Measurements from ENCODE around the gene MARCHF10.
"Not testable (repeated sequence)": the region's sequence is repeated elsewhere in the genome, so short reads cannot be mapped to it uniquely, and the experiment has no call there.

MARCHF10 gene

DNA sequence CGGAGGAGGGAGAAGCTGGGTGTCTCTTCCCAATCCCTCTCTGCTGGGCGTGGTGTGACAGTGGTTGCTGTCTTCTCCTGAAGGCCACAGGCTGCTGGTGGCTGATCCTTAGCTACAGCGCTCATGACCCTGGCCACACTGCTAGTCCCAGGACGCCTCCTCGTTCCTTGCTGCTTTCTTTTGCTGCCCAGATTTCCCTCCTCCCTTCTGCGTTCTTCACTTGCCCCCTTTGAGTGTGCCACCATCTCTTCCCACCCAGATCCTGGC lies 90.6 kb downstream of the MARCHF10 start:
- no peak for DNase-seq (ENCODE audit: low read depth)

DNA sequence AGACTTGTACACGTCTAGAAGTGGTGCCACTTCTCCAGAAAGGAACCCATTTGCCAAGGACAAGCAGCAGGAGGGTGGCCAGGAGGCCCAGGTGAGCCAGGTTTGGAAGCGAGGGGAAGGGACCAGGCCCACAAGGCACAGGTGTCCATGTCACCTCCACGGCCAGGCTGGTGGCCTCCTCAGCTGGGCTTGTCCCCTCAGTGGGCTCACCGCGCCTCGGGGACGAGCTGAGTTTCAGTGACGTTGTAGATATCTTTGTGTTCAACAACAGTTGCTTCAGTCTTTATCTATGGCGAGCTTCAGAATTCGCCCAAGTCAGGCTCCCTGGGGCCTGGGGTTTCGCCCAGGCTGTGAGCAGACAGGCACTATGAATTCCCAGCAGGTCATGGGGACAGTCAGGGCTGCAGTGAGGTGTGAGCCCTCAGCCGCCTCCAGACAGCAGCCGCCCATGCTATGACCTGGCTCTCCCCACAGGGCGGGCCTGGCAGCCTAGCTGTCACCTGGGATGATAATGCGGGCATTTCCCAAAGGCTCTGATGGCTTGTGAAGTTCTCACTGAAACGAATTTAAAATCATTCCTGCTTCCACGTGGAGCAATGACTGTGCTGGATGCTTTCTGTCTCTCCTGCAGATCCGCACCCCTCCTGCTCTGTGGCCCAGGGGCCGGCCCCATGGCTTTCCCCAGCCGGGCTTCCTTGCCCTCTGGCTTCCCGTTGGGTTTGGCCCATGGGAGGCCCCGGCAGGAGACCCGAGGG lies 91.1 kb downstream of the MARCHF10 start:
- DNase-seq (ENCODE audit: low read depth): no peak

DNA sequence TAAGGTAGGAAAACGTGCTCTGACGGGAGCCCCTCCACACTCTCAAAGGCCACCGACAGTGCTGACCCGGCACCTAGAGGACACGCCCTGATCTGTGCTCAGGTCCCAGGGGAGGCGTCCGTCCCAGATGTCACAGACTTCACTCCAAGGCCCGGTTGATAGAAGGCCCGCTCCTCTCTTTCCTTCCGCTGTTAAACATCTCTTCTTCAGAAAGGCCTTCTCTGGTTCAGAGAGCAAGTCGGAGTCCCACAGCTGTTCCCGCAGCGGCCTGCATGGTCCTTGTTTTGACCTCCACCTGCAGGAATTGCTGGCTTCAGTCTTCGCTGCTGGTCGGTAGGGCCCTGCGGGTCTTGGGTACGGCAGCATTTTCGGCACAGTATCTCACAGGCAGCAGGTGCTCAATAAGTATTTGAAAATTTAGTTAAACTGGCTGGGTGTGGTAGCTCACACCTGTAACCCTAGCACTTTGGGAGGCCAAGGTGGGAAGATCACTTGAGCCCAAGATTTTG lies 92.2 kb downstream of the MARCHF10 start:
- DNase-seq (ENCODE audit: low read depth): no peak

DNA sequence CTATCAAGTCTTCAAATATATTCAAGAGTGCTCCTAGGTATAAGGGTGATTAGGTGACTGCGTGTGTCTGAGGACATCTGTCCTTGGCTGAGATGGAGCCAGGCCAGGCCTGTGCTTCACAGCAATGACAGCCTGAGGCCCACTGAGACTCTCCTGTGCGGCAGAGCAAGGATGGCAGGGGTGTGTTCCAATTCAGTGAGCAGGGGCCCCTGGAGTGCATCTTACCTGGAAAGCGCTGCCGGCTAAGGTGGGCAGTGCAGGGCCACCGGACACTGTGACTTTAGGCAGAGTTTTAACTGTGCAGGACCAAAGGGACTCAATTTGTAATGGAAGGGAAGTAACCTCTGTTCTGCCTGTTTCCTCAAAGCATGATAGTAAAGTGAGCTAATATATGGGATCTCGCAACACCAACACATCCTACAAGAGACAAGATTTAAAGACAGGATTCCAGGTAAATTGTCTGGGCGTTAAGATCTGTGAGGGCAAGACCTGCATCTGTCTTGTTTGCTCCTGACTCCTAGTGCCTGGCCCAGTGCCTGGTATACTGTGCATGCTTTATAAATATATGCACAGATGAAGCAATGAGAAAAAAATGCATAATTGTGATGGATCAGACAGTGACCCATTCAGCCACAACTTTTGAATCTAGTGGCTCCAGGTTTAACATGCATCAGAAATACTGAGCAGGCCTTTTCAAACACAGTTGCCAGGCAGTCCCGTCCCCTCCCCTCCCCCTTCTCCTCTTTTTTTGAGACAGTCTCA lies 93.9 kb downstream of the MARCHF10 start:
- no peak for DNase-seq (ENCODE audit: low read depth)

DNA sequence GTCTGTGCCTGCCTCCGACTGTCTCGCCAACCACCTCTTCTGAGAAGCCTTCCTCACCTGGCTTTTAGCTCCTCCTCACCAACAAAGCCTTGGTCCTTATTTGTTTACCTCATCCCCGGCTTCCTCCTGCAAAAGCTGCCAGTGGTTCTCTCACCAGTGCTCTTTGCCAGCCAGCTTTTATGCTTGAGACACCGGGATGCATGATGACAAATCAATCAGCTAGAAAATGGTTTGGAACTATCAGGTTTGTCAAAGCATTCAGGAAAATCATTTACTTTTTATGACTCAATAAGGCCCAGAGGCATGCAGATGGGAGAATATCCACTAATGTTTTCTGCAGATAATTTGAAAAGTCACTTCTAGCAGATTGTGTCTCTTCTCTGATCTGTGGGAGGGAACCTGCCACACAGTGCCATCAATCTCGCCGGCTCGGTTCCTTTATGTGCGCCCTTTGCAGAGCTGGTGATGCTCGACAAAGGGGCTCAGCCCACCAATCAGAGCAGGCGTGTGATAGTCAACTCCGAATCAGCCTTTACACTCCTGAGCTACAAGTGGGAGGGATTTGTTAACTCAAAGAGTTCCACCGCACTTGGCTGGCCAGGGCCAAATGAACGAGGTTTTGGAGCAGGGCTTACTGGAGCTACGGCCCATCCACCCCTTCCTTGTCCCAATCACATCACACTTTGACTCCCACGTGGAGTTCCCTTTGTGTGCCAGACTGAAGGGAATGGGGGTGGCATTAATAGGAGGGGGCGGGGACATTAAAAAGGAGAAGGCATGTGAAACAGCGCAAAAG lies 94.8 kb downstream of the MARCHF10 start:
- DNase-seq (ENCODE audit: low read depth): no peak

DNA sequence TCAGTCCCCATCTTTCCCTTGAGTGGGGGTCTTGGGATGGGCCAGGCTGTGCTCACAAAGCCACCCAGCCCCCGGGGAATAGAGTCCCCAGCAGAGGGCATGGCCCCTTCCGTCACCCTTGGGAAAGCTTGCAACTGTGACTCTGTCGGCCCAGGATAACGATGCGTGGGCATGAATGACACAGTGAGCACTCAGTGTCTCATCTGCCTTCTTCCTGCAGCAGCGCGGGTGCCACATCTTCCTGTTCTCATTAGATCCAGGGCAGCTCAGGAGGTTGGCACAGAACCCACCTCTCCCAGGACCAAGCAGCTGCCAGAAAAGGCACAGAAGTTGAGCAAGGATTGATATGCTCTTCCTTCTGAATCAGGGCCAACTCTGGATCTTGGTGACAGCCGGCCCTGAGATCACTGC lies 95.9 kb downstream of the MARCHF10 start:
- DNase-seq (ENCODE audit: low read depth): no peak

DNA sequence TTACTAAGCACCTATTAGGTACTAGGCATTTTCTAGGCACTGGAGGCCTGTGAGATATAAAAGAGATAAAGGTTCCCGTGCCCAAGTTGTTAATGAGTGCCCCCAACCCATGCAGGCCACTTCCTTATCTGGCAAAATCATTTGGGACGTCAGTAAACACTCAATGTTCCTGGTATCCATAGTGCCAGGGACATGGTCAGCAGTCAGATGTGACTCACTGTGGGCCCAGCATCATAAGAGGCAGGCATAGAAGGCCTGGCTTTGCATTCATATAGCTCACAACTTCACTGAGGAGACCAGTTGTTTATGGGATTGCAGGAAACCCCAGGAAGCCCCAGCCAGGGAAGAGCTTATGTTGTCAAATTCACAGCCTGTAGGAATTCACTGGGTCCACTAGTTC lies 99.5 kb downstream of the MARCHF10 start:
- DNase-seq (ENCODE audit: low read depth): no peak

DNA sequence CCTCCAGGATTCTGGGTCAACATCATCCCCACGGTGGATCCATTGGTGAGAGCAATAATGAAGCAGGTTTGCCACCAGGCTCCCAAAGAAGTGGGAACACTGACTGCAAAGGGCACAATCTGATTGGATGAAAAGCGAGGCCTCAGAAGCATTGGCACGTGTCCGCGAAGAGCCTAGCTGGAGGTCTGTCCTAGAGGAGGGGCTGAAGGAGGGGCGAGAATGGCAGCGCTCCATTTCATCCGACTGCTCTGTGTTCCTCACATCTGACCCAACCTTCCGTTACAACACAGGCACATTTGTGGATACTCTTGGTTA lies 100.7 kb downstream of the MARCHF10 start:
- DNase-seq (ENCODE audit: low read depth): no peak

DNA sequence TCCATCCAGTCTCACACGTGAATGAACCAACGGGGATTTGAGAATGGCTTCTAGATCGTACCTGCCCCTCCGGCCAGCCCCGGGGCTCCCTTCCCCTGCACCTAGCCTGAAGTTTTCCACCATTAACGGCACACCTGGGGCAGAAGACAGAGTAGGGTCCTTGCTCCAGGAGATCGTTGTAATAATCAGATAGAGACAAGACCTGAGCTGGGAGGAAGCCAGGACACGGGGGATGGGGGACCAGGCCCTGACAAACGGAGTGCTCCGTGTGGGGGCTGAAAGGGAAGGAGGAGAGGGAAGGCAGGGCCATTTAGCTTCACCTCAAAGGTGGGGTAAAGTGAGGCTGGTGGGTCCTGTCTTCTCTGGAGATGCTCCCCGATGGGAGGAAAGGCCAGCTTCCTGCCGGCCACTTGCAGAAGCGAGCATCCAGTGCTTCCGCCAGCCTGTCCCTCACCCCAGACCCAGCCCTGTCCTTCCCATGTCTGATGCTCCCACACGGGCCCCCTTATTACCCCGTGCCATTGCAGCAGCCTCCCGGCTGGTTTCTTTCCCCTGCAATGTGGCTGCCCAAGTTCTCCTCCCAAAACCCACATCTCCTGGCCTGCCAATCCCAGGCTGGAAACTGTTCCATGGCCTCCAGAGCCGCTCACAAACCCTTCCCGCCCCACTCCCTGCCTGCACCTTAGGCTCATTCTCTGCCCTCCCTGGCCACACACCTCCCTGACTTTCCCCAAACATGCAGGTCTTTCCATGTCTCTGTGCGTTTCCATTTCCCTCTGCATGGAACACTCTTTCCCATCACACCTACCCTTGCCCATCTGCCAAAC lies 101.3 kb downstream of the MARCHF10 start:
- no peak for DNase-seq (ENCODE audit: low read depth)

DNA sequence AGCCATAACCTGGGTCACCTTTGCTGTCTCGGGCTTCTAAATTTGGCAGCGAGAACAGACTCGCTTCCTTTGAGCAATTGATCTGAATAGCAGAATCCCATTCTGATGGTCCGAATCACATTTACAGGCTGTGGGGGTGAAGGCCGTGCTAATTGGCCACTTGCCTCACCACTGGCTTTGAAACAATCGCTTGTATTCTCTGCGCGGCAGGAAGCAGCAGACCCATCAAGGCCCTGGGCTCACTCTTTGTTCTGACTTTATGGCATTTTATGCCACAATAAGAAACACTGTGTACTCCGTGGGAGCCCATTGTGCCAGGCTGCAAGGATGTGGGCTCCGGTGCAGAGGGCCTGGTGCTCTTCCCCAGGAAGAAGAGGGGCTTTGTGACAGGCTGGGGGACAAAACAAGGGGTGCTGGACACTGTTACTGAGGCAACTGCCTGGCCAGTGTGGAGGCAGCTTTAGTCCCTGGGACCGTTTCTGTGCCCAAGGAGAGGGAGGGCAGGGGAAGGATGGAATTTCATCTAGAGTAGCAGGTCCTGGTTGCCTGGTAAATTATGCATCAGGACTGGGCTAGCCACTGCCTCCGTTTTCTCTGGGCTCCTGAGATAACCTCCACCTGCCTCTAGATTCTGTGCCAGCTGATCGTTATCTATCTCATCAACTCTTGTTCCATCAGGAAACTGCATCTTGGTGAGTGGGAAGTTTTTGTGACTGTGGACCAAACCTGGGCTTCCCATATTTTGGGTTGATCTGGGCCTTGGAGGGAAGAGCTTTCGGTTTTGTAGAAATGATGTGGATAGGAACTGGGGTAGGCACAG lies 102.1 kb downstream of the MARCHF10 start:
- no peak for DNase-seq (ENCODE audit: low read depth)

DNA sequence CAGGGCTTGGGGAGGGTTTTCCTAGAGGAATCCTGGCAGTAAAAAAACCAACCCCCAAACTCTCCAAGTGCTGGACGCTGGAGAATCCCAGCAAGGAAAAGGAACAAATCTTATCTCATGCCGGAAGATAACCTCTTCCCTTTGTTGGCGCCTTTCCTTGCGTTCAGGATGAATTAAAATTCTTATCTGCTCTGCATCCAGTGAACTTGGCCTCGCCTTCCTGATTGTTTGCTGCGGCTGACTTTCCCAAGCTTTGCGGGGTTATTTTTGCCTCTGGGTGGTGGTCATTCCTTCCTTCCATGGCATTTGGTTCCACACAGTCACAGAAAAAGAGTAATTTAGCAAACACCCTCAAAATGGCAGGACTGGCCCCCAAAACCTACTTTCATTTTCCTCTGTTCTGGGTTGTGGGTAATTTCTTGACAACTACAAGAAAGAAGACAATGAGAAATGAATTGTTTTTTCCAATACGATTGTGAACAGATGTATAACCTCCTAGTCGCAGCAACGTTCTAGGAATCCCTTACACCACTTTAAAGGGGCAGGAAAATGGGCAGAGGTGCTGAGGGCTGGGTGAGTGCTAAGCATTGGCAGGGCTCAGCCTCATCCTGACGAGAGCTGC lies 102.8 kb downstream of the MARCHF10 start:
- no peak for DNase-seq (ENCODE audit: low read depth)

DNA sequence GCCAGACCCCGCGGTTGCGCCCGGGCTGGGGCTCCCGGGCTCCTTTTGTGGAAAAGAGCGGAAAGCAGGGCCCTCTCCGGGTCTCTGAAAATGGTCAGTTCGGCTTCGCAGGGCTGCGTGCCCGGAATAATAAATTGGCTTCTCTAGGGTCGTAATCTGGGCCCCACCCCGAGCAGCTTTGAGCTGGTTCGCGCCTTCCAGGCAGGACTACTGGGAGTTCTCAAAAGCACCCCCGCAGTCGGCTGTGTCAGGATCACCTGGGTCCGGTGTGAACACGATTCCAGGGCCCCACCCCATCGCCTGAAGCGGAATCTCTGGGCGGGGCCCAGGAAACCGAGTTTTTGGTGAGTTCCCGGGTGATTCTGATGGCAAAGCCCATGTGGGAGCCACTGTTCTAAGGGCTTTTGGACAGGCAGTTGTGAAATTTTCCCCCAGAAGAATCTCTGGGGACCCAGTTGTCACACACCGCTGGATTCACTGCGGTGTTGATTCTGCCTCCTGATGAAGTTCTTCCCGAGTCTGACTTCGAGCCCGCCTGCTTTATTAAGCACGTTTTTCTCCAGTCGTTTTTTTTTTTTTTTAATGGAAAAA lies 103.6 kb downstream of the MARCHF10 start:
- no peak for DNase-seq (ENCODE audit: low read depth)

DNA sequence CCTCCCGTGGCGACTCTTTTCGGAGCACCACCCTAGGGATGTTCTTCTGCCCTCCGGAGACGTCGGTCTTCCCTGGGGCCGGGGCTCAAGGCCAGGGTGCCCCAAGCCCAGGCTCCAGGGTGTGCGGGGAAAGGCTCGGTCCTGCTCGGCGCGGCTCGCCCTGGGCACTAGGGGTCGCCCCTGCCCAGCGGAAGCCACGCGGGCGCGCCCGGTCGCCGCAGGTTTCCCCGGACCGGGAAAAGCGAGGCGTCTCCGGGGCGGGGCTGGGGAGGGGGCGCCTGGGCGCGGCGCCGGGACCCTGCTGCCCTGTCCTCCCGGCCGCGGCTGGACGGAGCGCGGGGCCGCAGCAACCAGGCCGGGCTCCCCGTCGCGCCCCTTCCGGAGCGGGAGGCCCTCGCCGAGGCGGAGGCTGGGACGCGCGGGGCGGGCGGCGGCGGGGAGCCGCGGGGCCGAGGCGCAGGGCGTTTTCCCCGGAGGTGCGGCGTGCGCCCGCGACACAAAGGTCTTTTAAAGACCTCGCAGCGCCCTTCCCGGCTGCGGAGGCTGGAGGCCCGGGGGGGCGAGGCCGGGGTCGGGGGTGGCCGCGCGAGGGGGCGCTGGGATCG lies 104.2 kb downstream of the MARCHF10 start:
- DNase-seq (ENCODE audit: low read depth): no peak

DNA sequence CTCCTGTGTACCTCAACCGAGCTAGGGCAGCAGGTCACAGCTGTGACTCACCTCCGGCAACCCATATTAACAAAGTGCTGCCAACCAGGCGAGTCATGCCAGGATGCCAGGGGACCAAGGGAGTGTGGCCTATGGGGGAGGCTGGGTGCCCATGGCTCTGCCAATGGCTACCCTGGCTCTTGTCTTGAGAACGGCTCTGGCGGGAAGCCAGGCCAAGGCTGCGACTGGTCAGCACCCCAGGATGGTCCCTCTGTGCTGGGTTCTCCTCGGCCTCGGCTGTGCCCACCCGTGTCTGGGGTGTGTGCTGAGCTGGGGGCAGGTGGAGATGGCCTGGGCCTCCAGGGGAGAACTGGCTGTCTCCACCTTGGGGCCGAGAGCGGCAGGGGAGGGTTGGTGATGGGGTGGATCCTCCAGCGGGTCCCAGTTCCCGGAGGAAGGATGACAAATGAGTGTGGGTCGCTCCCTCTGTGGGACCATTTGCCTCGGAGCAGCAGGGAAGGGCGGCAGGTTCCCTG lies 104.8 kb downstream of the MARCHF10 start:
- DNase-seq (ENCODE audit: low read depth): no peak

DNA sequence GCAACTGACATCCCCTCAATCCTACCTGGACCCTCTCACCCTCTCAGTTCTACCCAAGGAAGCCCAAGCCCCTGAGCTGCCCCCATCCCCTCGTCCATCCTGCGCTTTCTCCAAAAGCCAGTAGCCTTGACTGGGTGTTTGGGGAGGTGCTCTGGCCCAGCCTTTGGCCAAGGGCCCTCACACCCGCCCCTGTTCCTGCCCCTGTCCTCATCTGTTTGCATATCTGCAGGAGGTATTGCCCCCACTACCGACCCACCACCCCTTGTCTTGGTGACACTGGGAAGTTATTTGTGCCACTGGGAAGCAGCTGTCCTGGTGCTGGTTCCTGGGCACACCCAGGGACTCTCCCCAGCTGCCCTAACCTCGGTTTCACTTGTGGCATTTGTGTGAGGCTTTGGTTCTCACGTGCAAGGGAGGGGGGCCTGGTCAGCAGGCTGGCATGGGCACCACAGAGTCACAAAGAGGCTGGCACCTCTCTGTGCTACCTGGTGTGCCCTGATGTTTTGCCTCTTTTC lies 105.3 kb downstream of the MARCHF10 start:
- DNase-seq (ENCODE audit: low read depth): no peak

DNA sequence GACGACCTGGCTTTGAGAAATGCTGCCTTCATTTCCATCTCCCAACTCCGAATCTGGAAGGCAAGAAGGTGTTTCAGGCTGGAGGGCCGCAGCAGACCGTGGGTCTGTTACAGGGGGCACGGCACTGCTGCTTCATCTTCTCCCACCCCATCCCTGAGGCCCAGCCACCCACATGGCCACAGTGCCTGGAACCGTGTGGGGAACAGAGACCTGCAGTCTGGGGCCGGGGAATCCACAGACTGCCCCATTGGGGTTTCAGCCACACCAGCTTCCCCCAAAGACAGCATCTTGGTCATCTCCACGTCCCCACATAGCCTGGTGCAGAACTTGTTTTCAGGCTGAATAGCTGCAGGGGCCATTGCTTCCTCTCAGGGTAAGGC lies 106.4 kb downstream of the MARCHF10 start:
- no peak for DNase-seq (ENCODE audit: low read depth)

DNA sequence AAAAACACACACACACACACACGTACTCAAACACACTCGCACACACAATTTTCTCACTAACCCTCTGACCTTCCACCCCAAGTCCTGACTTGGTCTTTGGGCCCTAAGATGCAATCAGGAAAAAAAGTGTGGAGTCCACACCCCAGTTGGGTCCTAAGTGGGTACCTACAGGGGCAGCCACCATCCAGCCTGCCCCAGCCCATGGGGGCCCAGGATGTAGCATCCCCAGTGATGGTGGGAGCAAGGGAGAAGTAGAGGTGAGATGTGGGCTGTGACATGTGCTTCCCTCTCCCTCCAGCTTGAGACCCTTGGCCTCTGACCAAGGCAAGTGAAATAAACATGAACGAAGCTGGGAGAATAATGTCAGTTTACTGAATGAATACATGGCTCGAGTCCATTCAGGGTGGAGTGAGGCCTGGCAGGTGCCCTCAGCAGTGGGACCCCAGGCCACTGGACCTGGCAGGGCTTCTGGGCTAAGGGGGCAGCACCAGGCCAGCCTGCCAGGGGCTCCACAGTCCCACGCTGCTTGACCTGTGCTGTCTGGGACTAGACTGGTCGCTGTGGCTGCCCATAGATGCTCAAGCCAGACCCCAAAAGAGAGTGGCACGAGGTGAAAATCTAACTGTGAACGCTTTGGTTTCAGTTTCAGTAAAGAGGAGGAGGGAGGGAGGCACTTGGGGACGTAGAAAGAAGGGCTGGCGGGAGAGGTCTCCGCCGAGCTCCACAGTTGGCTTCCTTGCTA lies 107.0 kb downstream of the MARCHF10 start:
- DNase-seq (ENCODE audit: low read depth): no peak

DNA sequence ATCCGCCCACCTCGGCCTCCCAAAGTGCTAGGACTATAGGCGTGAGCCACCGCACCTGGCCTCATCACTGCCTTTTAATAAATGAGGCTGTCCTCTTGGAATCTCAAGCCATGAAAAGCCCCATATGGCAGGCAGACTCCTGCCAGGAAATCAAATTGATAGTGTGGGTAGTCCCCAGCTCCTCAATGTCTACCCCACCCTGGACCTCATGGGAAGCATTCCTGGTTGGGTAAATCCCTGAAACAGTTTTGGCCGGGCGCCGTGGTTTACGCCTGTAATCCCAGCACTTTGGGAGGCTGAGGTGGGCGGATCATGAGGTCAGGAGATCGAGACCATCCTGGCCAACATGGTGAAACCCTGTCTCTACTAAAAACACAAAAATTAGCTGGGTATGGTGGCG lies 109.7 kb downstream of the MARCHF10 start:
- not testable (repeated sequence) for DNase-seq (ENCODE audit: low read depth)
